MG63 (cell line): Measurements from ENCODE around the gene C1orf159. TPM values are rescaled to one million over a fixed set of nuclear protein-coding genes. Genes with fewer than 3 reads are reported as not detected.
"Not testable (repeated sequence)": the region's sequence is repeated elsewhere in the genome, so short reads cannot be mapped to it uniquely, and the experiment has no call there.

Experiments used
- DNase-seq: peaks from one replicate; pipeline ENCODE4 v3.0.0-alpha.2; 2020
- H3K27me3 ChIP-seq: fragments of 250-450 bp; sonication (Bioruptor Pico); 2 replicates; pipeline ENCODE4 v1.5.1; 2020; ENCODE audit warnings: mild to moderate bottlenecking, moderate library complexity
- H3K36me3 ChIP-seq: fragments of 250-450 bp; sonication (Bioruptor Pico); 2 replicates; pipeline ENCODE4 v1.5.1; 2020; ENCODE audit warnings: mild to moderate bottlenecking, moderate library complexity
- H3K4me3 ChIP-seq: fragments of 250-450 bp; sonication (Bioruptor Pico); 2 replicates; pipeline ENCODE4 v1.5.1; 2020; ENCODE audit warnings: mild to moderate bottlenecking, moderate library complexity
- H3K9me3 ChIP-seq: fragments of 250-450 bp; sonication (Bioruptor Pico); 2 replicates; pipeline ENCODE4 v1.5.1; 2020; ENCODE audit warnings: mild to moderate bottlenecking, moderate library complexity
- total RNA-seq: library from RNA; depleted of rRNA; stranded (reverse); fragments of >200 nt; shearing (Covaris generic); gene quantifications from 2 replicates; pipeline ENCODE4 v1.2.3, GENCODE V29; 2014; ENCODE audit warnings: low replicate concordance

The C1orf159 gene
- total RNA-seq, 1 experiment from 2014 or later, result 18.2 TPM

GRCh38 chr1:1115136-1115785 lies 628 bp downstream of the C1orf159 start:
- H3K9me3 ChIP-seq, result peaks cover 6% of the 10 kb centered on the region; the same call in 1 of the 2 replicates
- peak overlapping the region; percentile 72 for H3K4me3 ChIP-seq
- peaks cover 10% of the 10 kb centered on the region for H3K36me3 ChIP-seq
- H3K27me3 ChIP-seq, result peaks cover 5% of the 10 kb centered on the region; the same call in 1 of the 2 replicates
- no peak for DNase-seq

GRCh38 chr1:1114431-1114830 lies 1.5 kb downstream of the C1orf159 start:
- H3K36me3 ChIP-seq, result peaks cover 10% of the 10 kb centered on the region
- peaks cover 6% of the 10 kb centered on the region; the same call in 1 of the 2 replicates for H3K9me3 ChIP-seq
- no peak overlapping the region for H3K4me3 ChIP-seq
- peaks cover 5% of the 10 kb centered on the region; the same call in 1 of the 2 replicates for H3K27me3 ChIP-seq
- DNase-seq, result no peak

GRCh38 chr1:1112237-1112985 lies 3.5 kb downstream of the C1orf159 start:
- H3K27me3 ChIP-seq, result peaks cover 3% of the 10 kb centered on the region; the same call in 1 of the 2 replicates
- no peak overlapping the region for H3K4me3 ChIP-seq
- DNase-seq, result no peak
- peaks cover 6% of the 10 kb centered on the region; the same call in 1 of the 2 replicates for H3K9me3 ChIP-seq
- H3K36me3 ChIP-seq, result peaks cover 10% of the 10 kb centered on the region

- Histone ChIP-seq H3K36me3 (peaks cover 10% of the 10 kb centered on the region), H3K4me3 (no peak overlapping the region), H3K9me3 (peaks cover 6% of the 10 kb centered on the region; the same call in 1 of the 2 replicates), H3K27me3 (no peaks in the 10 kb centered on the region)
- no peak for DNase-seq
These were observed 4.2 kb downstream of the C1orf159 start for GRCh38 chr1:1111516-1112236.

- Histone ChIP-seq H3K9me3 (peaks cover 6% of the 10 kb centered on the region; the same call in 1 of the 2 replicates), H3K4me3 (no peak overlapping the region), H3K27me3 (no peaks in the 10 kb centered on the region), H3K36me3 (peaks cover 10% of the 10 kb centered on the region)
- DNase-seq, result no peak
These were observed 5.3 kb downstream of the C1orf159 start for GRCh38 chr1:1110561-1110971.

GRCh38 chr1:1109743-1110142 lies 6.1 kb downstream of the C1orf159 start:
- Histone ChIP-seq H3K36me3 (peaks cover 10% of the 10 kb centered on the region), H3K4me3 (no peak overlapping the region), H3K9me3 (peaks cover 6% of the 10 kb centered on the region; the same call in 1 of the 2 replicates), H3K27me3 (no peaks in the 10 kb centered on the region)
- DNase-seq, result no peak

- Histone ChIP-seq H3K36me3 (no peaks in the 10 kb centered on the region; the same call in 1 of the 2 replicates), H3K4me3 (no peak overlapping the region), H3K27me3 (no peaks in the 10 kb centered on the region), H3K9me3 (peaks cover 1% of the 10 kb centered on the region; the same call in 1 of the 2 replicates)
- no peak for DNase-seq
These were observed 9.2 kb downstream of the C1orf159 start for GRCh38 chr1:1106510-1107221.

GRCh38 chr1:1104152-1104551 lies 11.7 kb downstream of the C1orf159 start:
- not testable (repeated sequence) for DNase-seq, H3K36me3 ChIP-seq, H3K9me3 ChIP-seq, H3K4me3 ChIP-seq, H3K27me3 ChIP-seq

- H3K9me3 ChIP-seq, result peaks cover 3% of the 10 kb centered on the region; the same call in 1 of the 2 replicates
- no peak for DNase-seq
- H3K4me3 ChIP-seq, result no peak overlapping the region
- H3K27me3 ChIP-seq, result no peaks in the 10 kb centered on the region
- H3K36me3 ChIP-seq, result peaks cover 5% of the 10 kb centered on the region
These were observed 14.4 kb downstream of the C1orf159 start for GRCh38 chr1:1101503-1101902.

GRCh38 chr1:1100296-1100695 lies 15.6 kb downstream of the C1orf159 start:
- DNase-seq, result no peak
- no peak overlapping the region for H3K4me3 ChIP-seq

GRCh38 chr1:1099506-1100183 lies 16.2 kb downstream of the C1orf159 start:
- H3K36me3 ChIP-seq, result peaks cover 5% of the 10 kb centered on the region
- peaks cover 3% of the 10 kb centered on the region; the same call in 1 of the 2 replicates for H3K9me3 ChIP-seq
- H3K4me3 ChIP-seq, result no peak overlapping the region
- no peaks in the 10 kb centered on the region for H3K27me3 ChIP-seq
- DNase-seq, result no peak

More at GRCh38 chr1:1100296-1100695, 15.6 kb downstream of the C1orf159 start:
- H3K36me3 ChIP-seq, result peaks cover 5% of the 10 kb centered on the region
- peaks cover 3% of the 10 kb centered on the region; the same call in 1 of the 2 replicates for H3K9me3 ChIP-seq
- H3K27me3 ChIP-seq, result no peaks in the 10 kb centered on the region

- Histone ChIP-seq H3K27me3 (no peaks in the 10 kb centered on the region), H3K9me3 (peaks cover 3% of the 10 kb centered on the region; the same call in 1 of the 2 replicates), H3K4me3 (no peak overlapping the region), H3K36me3 (peaks cover 5% of the 10 kb centered on the region; the same call in 1 of the 2 replicates)
- no peak for DNase-seq
These were observed 17.0 kb downstream of the C1orf159 start for GRCh38 chr1:1098681-1099421.

GRCh38 chr1:1096136-1096535 lies 19.8 kb downstream of the C1orf159 start:
- not testable (repeated sequence) for H3K27me3 ChIP-seq, H3K36me3 ChIP-seq, H3K4me3 ChIP-seq, DNase-seq, H3K9me3 ChIP-seq

- no peaks in the 10 kb centered on the region for H3K27me3 ChIP-seq
- no peak overlapping the region for H3K4me3 ChIP-seq
- H3K9me3 ChIP-seq, result peaks cover 3% of the 10 kb centered on the region; the same call in 1 of the 2 replicates
- H3K36me3 ChIP-seq, result no peaks in the 10 kb centered on the region; the same call in none of the 2 replicates
- no peak for DNase-seq
These were observed 20.9 kb downstream of the C1orf159 start for GRCh38 chr1:1094981-1095380.

- H3K4me3 ChIP-seq, result no peak overlapping the region
- H3K36me3 ChIP-seq, result no peaks in the 10 kb centered on the region; the same call in none of the 2 replicates
- no peak for DNase-seq
- H3K9me3 ChIP-seq, result no peaks in the 10 kb centered on the region; the same call in 1 of the 2 replicates
- H3K27me3 ChIP-seq, result no peaks in the 10 kb centered on the region
These were observed 22.3 kb downstream of the C1orf159 start for GRCh38 chr1:1093610-1093943.
